KMS-11 (cell line): ENCODE measurements around the gene NFIL3.
"Not testable (repeated sequence)": the region's sequence is repeated elsewhere in the genome, so short reads cannot be mapped to it uniquely, and the experiment has no call there.

Source experiments
- H2AFZ ChIP-seq: fragments of 200-600 bp; sonication (generic); 2 replicates; pipeline ENCODE4 v1.6.1; 2016; ENCODE audit warnings: antibody characterized with exemption, mixed run types, low read depth
- H3K27ac ChIP-seq: fragments of 200-600 bp; sonication (generic); 2 replicates; pipeline ENCODE4 v1.6.1; 2016; ENCODE audit warnings: mild to moderate bottlenecking, mixed run types
- H3K27me3 ChIP-seq: fragments of 200-600 bp; sonication (generic); 2 replicates; pipeline ENCODE4 v1.6.1; 2017; ENCODE audit warnings: mild to moderate bottlenecking, low read depth, mixed run types, moderate library complexity; ENCODE audit not compliant: insufficient read depth
- H3K36me3 ChIP-seq: fragments of 200-600 bp; sonication (generic); 2 replicates; pipeline ENCODE4 v1.6.1; 2017; ENCODE audit warnings: mild to moderate bottlenecking, mixed run types; ENCODE audit not compliant: insufficient read depth
- H3K4me1 ChIP-seq: fragments of 200-600 bp; sonication (generic); 2 replicates; pipeline ENCODE4 v1.6.1; 2016; ENCODE audit warnings: mild to moderate bottlenecking, low read depth, mixed run types; ENCODE audit not compliant: poor library complexity, severe bottlenecking
- H3K4me2 ChIP-seq: fragments of 200-600 bp; sonication (generic); 2 replicates; pipeline ENCODE4 v1.7.0; 2016; ENCODE audit warnings: mild to moderate bottlenecking, mixed run types
- H3K4me3 ChIP-seq: fragments of 200-600 bp; sonication (generic); IDR thresholded peaks from 2 replicates; pipeline ENCODE4 v1.6.1; 2017; ENCODE audit warnings: low read depth, low read length, mixed read lengths; ENCODE audit not compliant: insufficient read depth
- H3K79me2 ChIP-seq: fragments of 200-600 bp; sonication (generic); 2 replicates; pipeline ENCODE4 v1.6.1; 2016; ENCODE audit warnings: low read depth, mixed run types; ENCODE audit not compliant: insufficient read depth
- H3K9ac ChIP-seq: fragments of 200-600 bp; sonication (generic); 2 replicates; pipeline ENCODE4 v1.6.1; 2016; ENCODE audit warnings: mild to moderate bottlenecking, mixed run types
- H4K20me1 ChIP-seq: fragments of 200-600 bp; sonication (generic); 2 replicates; pipeline ENCODE4 v1.6.1; 2016; ENCODE audit warnings: mild to moderate bottlenecking, mixed run types; ENCODE audit not compliant: insufficient read depth
- TF ChIP-seq, protein P1 (sequence below): fragments of 200-600 bp; sonication (generic); conservative IDR thresholded peaks from 2 replicates; pipeline ENCODE4 v1.6.1; 2017; ENCODE audit warnings: low read depth, mild to moderate bottlenecking, antibody characterized with exemption, low read length, moderate library complexity, mixed read lengths

NFIL3 gene

DNA sequence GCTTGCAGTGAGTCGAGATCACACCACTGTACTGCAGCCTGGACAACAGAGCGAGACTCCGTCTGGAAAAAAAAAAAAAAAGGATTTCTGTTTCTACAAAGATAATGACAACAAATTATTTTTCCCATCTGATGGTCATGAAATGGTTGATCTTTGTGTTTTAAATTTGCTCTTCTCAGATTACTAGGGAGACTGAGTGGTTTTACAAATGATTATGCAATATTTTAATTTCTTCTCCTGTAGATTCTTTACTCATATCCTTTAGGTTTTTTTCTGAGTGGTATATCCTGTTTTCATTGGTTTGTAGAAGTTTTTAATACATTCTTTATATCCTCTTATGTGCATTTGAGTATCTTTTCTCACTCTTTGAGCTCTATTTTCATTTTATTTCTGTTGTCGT is 41.3 kb downstream of the NFIL3 start:
- TF ChIP-seq, protein P1, sequence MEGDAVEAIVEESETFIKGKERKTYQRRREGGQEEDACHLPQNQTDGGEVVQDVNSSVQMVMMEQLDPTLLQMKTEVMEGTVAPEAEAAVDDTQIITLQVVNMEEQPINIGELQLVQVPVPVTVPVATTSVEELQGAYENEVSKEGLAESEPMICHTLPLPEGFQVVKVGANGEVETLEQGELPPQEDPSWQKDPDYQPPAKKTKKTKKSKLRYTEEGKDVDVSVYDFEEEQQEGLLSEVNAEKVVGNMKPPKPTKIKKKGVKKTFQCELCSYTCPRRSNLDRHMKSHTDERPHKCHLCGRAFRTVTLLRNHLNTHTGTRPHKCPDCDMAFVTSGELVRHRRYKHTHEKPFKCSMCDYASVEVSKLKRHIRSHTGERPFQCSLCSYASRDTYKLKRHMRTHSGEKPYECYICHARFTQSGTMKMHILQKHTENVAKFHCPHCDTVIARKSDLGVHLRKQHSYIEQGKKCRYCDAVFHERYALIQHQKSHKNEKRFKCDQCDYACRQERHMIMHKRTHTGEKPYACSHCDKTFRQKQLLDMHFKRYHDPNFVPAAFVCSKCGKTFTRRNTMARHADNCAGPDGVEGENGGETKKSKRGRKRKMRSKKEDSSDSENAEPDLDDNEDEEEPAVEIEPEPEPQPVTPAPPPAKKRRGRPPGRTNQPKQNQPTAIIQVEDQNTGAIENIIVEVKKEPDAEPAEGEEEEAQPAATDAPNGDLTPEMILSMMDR: no peak
- Histone ChIP-seq H3K4me3 (no peak overlapping the region), H3K36me3 (no peaks in the 10 kb centered on the region)

DNA sequence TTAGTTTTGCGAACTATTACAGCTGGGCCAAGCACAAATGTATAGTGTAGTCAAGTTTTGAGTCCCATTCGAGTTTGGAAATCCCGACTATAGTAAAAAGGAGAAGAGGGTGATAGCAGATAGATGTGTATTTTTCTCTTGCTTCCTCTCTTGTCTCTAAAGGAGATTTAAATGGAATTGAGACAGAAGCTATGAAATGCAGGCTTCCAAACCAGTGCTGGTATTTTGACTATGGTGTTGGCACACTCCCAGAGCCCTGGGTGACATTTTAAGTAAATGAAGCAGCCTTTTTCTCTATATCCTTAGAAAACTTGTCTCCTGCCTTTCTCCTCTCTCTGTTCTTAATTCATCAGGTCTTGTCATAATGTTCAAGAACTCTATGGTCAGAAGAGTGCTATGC is 44.2 kb downstream of the NFIL3 start:
- Histone ChIP-seq H3K9ac (no peak overlapping the region), H2AFZ (no peak overlapping the region), H3K27ac (no peak overlapping the region), H4K20me1 (no peaks in the 10 kb centered on the region), H3K79me2 (no peaks in the 10 kb centered on the region), H3K4me2 (no peak overlapping the region), H3K36me3 (no peaks in the 10 kb centered on the region), H3K4me1 (peaks cover 8% of the 10 kb centered on the region), H3K27me3 (no peaks in the 10 kb centered on the region), H3K4me3 (no peak overlapping the region)
- TF ChIP-seq, protein P1: no peak

More for the DNA sequence above, 41.3 kb downstream of the NFIL3 start:
- Histone ChIP-seq H3K4me2 (no peak overlapping the region), H3K9ac (no peak overlapping the region), H3K4me1 (peaks cover 12% of the 10 kb centered on the region), H3K27me3 (no peaks in the 10 kb centered on the region), H4K20me1 (no peaks in the 10 kb centered on the region), H3K79me2 (no peaks in the 10 kb centered on the region), H3K27ac (no peak overlapping the region), H2AFZ (no peak overlapping the region)

DNA sequence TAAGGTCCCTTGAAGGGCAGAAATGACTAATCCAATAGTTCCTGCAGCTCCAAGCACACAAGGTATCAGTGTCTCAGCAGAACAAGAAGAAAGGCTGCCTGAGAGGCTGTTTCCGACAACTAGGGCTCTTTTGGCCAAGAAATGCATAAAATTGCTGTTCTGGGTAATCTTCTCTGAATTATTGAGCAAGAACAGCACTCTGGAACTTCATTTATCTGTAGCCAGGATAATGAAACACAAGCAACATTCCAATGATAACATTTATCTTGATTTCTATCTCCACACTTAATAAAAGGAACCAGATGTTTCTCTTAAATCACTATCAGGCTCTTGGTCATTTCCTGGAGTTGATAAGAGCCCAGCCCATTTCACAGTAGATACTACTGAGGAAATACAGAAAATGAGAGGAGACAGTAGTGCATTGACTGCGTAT is 44.9 kb downstream of the NFIL3 start:
- Histone ChIP-seq H4K20me1 (no peaks in the 10 kb centered on the region), H3K4me2 (no peak overlapping the region), H3K4me3 (no peak overlapping the region), H3K79me2 (no peaks in the 10 kb centered on the region), H3K9ac (no peak overlapping the region), H3K27ac (no peak overlapping the region), H3K4me1 (peaks cover 8% of the 10 kb centered on the region), H2AFZ (no peak overlapping the region), H3K27me3 (no peaks in the 10 kb centered on the region), H3K36me3 (no peaks in the 10 kb centered on the region)
- TF ChIP-seq, protein P1: no peak

DNA sequence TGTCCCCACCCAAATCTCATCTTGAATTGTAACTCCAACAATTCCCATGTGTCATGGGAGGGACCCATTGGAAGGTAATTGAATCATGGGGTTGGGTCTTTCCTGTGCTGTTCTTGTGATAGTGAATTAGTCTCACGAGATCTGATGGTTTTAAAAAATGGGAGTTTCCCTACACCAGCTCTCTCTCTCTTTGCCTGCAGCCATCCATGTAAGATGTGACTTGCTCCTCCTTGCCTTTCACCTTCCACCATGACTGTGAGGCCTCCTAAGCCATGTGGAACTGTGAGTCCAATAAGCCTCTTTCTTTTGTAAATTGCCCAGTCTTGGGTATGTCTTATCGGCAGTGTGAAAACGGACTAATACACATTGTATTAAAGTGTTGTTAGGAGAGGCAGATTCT is 45.6 kb downstream of the NFIL3 start:
- H3K36me3 ChIP-seq, H3K27ac ChIP-seq, H3K4me1 ChIP-seq, H4K20me1 ChIP-seq, H3K27me3 ChIP-seq, H3K9ac ChIP-seq, H3K79me2 ChIP-seq, H3K4me2 ChIP-seq, H3K4me3 ChIP-seq, H2AFZ ChIP-seq: not testable (repeated sequence)

DNA sequence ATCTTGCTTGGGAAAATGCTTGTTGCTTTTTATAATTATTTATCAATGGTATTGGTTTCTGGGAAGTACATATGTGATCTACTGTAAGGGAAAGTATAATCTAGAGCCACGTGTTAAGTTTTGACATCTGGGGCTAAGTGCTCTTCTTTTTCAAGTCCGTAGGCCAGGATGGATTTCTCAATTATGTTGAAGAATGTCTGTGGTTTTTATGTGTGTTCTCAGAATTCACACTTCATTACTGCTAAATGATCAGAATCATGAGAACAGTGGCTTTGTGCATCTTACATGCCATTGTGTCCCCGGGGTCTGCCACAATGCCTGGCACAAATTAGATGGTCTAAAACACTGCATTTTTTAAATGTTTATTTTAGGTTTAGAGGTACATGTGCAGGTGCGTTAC is 47.4 kb downstream of the NFIL3 start:
- no peak overlapping the region for H3K27ac ChIP-seq
- H3K27me3 ChIP-seq: no peaks in the 10 kb centered on the region
- TF ChIP-seq, protein P1: no peak
- H3K4me3 ChIP-seq: no peak overlapping the region
- H4K20me1 ChIP-seq: no peaks in the 10 kb centered on the region
- H3K79me2 ChIP-seq: no peaks in the 10 kb centered on the region
- peaks cover 8% of the 10 kb centered on the region for H3K4me1 ChIP-seq
- H2AFZ ChIP-seq: no peak overlapping the region
- no peak overlapping the region for H3K9ac ChIP-seq
- H3K36me3 ChIP-seq: no peaks in the 10 kb centered on the region
- H3K4me2 ChIP-seq: no peak overlapping the region
